ENCODE measurements around the gene SNIP1.

The SNIP1 gene

DNA sequence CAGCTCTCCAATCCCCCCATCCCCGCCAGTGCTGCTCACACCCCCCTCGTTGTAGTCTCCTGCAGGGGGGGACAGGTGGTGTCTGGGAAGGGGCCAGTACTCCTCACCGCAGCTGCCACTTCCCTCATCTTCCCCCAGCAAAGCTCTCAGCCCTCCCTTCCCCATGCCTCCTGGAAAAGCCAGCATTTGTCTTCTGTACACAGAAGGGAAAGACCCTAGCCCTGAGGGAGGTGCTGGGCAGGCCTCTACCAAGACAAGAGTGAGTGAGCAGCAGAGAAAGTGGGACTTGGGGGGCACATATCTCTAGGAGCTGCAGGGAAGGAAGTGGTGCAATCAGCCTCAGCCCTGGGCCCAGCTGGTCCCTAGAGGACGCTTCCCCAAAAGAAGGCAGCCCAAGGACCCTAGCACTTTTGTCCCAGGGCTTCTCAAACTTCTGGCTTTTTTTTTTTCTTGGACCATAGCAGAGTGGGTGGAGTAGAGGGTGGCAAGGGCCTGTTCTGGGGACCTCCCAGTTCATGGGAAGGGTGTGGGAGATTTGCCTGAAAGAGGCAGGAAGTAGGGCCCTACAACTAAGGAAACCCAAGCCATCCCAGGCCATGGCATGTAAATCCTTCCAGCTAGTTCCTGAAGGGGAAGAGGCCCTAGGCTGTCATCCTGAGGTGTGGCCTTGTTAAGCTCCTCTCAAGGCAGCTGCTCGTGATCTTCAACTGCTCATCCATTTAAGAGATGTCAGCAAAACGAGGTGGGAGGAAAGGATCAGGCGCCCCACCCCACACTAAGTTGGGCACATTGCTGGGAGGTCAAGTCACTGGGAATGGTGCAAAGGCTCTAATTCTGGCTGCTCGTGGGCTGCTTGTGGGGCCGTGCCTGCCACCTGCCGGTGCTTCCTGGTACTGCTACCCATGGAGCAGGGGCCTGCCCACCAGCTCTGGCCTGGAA lies 67.1 kb downstream of the SNIP1 start:
- Histone ChIP-seq H3K36me3 (ENCODE audit: insufficient read depth, low read length) (peaks cover 54% of the 10 kb centered on the region), H3K79me2 (ENCODE audit: insufficient read depth, low read length) (no peaks in the 10 kb centered on the region), H3K9me3 (ENCODE audit: insufficient read depth, low read length, severe bottlenecking) (no peaks in the 10 kb centered on the region), H3K27me3 (ENCODE audit: insufficient read depth, low read length, poor library complexity) (no peaks in the 10 kb centered on the region), H3K27ac (ENCODE audit: low read length) (peak overlapping the region; percentile 50; the same call in 1 of the 2 replicates), H4K20me1 (ENCODE audit: insufficient read depth, low read length) (peaks cover 13% of the 10 kb centered on the region), H3K4me1 (ENCODE audit: insufficient read depth, low read length) (no peaks in the 10 kb centered on the region), H2AFZ (ENCODE audit: low read depth, low read length) (no peak overlapping the region), H3K4me3 (ENCODE audit: low read depth in 1 of 2, low read length in 2 of 2) (no peak overlapping the region), H3K9ac (ENCODE audit: low read depth, low read length) (no peak overlapping the region), H3K4me2 (ENCODE audit: insufficient read depth, low read length) (no peak overlapping the region)
- DNase-seq (peak; percentile 75), ATAC-seq (ENCODE audit: insufficient read depth, low read depth) (peak; percentile 83)
- TF ChIP-seq CTCF (IDR thresholded peaks at IDR 0.05; ENCODE audit: borderline replicate concordance, extremely low read depth, low read length, poor library complexity, severe bottlenecking), result peak; percentile 96
- no peak for TF ChIP-seq EZH2 (IDR thresholded peaks at IDR 0.05; ENCODE audit: borderline replicate concordance, low read depth, low read length, severe bottlenecking)

GRCh38 chr1:37485902-37486679 lies 68.0 kb downstream of the SNIP1 start:
- no peak overlapping the region for H3K4me3 ChIP-seq (ENCODE audit: low read depth in 1 of 2, low read length in 2 of 2)
- ATAC-seq (ENCODE audit: insufficient read depth, low read depth) (no peak), DNase-seq (no peak)
- no peak overlapping the region for H3K4me2 ChIP-seq (ENCODE audit: insufficient read depth, low read length)
- no peaks in the 10 kb centered on the region for H3K27me3 ChIP-seq (ENCODE audit: insufficient read depth, low read length, poor library complexity)
- no peaks in the 10 kb centered on the region for H3K4me1 ChIP-seq (ENCODE audit: insufficient read depth, low read length)
- H3K9me3 ChIP-seq (ENCODE audit: insufficient read depth, low read length, severe bottlenecking), result no peaks in the 10 kb centered on the region
- no peak overlapping the region for H2AFZ ChIP-seq (ENCODE audit: low read depth, low read length)
- H3K79me2 ChIP-seq (ENCODE audit: insufficient read depth, low read length), result no peaks in the 10 kb centered on the region
- H3K9ac ChIP-seq (ENCODE audit: low read depth, low read length), result no peak overlapping the region
- H3K27ac ChIP-seq (ENCODE audit: low read length), result no peak overlapping the region
- H3K36me3 ChIP-seq (ENCODE audit: insufficient read depth, low read length), result peaks cover 58% of the 10 kb centered on the region
- no peak for TF ChIP-seq EZH2 (IDR thresholded peaks at IDR 0.05; ENCODE audit: borderline replicate concordance, low read depth, low read length, severe bottlenecking)
- TF ChIP-seq CTCF (IDR thresholded peaks at IDR 0.05; ENCODE audit: borderline replicate concordance, extremely low read depth, low read length, poor library complexity, severe bottlenecking), result no peak
- peaks cover 13% of the 10 kb centered on the region for H4K20me1 ChIP-seq (ENCODE audit: insufficient read depth, low read length)
